ENCODE data around the gene GALNT7. TPM values are rescaled to one million over a fixed set of nuclear protein-coding genes. Genes with fewer than 3 reads are reported as not detected.

GALNT7 gene
- polyA plus RNA-seq, 1 donor from 2014 or later = 15.0 TPM

DNA sequence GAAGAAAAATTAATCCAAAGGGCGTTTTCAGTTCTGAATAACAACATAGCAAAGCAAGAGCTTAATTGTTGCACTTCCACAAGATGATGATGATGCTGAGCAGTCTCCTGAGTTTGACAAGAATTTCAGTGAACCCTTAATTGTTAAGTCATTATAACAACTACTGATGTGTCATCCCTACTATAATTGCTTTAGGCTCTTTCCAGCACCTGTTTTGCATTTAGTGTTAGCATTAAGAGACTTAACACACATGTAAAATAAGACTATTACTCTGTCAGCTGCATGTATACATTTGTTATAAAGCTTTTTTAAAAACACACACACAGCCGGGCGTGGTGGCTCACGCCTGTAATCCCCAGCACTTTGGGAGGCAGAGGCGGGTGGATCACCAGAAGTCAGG lies 37.9 kb upstream of the GALNT7 start:
- Histone ChIP-seq H3F3A (ENCODE audit: insufficient read depth, low read length, poor library complexity, severe bottlenecking) (no peaks in the 10 kb centered on the region), H3K9ac (ENCODE audit: low read length) (no peak overlapping the region), H3K27ac (ENCODE audit: low read length) (no peak overlapping the region), H3K36me3 (ENCODE audit: insufficient read depth, low read length) (no peaks in the 10 kb centered on the region), H3K79me2 (replicated peaks; ENCODE audit: insufficient read depth, low read length) (no peaks in the 10 kb centered on the region), H3K27me3 (ENCODE audit: insufficient read depth, low read depth, low read length) (no peaks in the 10 kb centered on the region), H3K4me3 (ENCODE audit: low read length) (no peak overlapping the region), H2AFZ (ENCODE audit: low read depth, low read length) (no peak overlapping the region), H3K9me3 (ENCODE audit: low read length) (no peaks in the 10 kb centered on the region), H3K4me2 (ENCODE audit: low read length) (no peak overlapping the region), H4K20me1 (ENCODE audit: insufficient read depth) (no peaks in the 10 kb centered on the region), H3K9me2 (ENCODE audit: insufficient read depth, low read length) (no peaks in the 10 kb centered on the region)
- no peak for TF ChIP-seq EZH2 (IDR thresholded peaks at IDR 0.05; ENCODE audit: borderline replicate concordance, insufficient read depth, low read length, poor library complexity, severe bottlenecking)
- no peak for TF ChIP-seq EP300 (conservative IDR thresholded peaks at IDR 0.05; ENCODE audit: poor library complexity, severe bottlenecking)
- TF ChIP-seq, protein P1, sequence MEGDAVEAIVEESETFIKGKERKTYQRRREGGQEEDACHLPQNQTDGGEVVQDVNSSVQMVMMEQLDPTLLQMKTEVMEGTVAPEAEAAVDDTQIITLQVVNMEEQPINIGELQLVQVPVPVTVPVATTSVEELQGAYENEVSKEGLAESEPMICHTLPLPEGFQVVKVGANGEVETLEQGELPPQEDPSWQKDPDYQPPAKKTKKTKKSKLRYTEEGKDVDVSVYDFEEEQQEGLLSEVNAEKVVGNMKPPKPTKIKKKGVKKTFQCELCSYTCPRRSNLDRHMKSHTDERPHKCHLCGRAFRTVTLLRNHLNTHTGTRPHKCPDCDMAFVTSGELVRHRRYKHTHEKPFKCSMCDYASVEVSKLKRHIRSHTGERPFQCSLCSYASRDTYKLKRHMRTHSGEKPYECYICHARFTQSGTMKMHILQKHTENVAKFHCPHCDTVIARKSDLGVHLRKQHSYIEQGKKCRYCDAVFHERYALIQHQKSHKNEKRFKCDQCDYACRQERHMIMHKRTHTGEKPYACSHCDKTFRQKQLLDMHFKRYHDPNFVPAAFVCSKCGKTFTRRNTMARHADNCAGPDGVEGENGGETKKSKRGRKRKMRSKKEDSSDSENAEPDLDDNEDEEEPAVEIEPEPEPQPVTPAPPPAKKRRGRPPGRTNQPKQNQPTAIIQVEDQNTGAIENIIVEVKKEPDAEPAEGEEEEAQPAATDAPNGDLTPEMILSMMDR (IDR thresholded peaks at IDR 0.05; ENCODE audit: poor library complexity, severe bottlenecking) = no peak
- TF ChIP-seq POLR2AphosphoS5 (IDR thresholded peaks at IDR 0.05) = no peak
- no peak for TF ChIP-seq TAF1 (IDR thresholded peaks at IDR 0.05; ENCODE audit: low read depth)
- no peak for TF ChIP-seq MXI1 (conservative IDR thresholded peaks at IDR 0.05; ENCODE audit: poor library complexity, severe bottlenecking)

DNA sequence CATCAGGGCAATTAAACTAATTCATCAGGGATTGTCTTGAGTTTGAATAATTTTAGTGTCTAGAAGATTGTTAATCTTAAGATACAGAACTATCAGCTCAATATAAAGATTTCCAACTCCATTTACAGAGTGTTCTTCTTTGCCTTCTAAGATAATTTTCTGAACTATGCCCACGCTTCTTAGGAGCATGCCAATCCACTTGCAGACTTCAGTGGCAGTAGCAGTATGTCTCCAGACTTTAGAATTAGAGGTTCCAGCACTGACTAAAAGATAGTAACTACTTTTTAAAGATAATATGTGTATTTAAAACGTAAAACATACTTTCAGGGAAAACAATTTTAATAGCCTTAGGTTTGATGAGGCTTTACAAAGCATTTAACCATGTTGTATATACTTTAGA lies 34.2 kb upstream of the GALNT7 start:
- Histone ChIP-seq H3K36me3 (ENCODE audit: insufficient read depth, low read length) (no peaks in the 10 kb centered on the region), H3K4me3 (ENCODE audit: low read length) (no peak overlapping the region), H3K79me2 (replicated peaks; ENCODE audit: insufficient read depth, low read length) (no peaks in the 10 kb centered on the region), H3K27me3 (ENCODE audit: insufficient read depth, low read depth, low read length) (no peaks in the 10 kb centered on the region), H2AFZ (ENCODE audit: low read depth, low read length) (no peak overlapping the region), H3K4me2 (ENCODE audit: low read length) (no peak overlapping the region), H3F3A (ENCODE audit: insufficient read depth, low read length, poor library complexity, severe bottlenecking) (no peaks in the 10 kb centered on the region), H3K9me3 (ENCODE audit: low read length) (no peaks in the 10 kb centered on the region), H4K20me1 (ENCODE audit: insufficient read depth) (no peaks in the 10 kb centered on the region), H3K9me2 (ENCODE audit: insufficient read depth, low read length) (no peaks in the 10 kb centered on the region), H3K9ac (ENCODE audit: low read length) (no peak overlapping the region), H3K27ac (ENCODE audit: low read length) (no peak overlapping the region)
- TF ChIP-seq SMC3 (conservative IDR thresholded peaks at IDR 0.05; ENCODE audit: poor library complexity) (no peak), TAF1 (IDR thresholded peaks at IDR 0.05; ENCODE audit: low read depth) (no peak), POLR2AphosphoS5 (IDR thresholded peaks at IDR 0.05) (no peak), RAD21 (conservative IDR thresholded peaks at IDR 0.05) (no peak)
- TF ChIP-seq, protein P1 (IDR thresholded peaks at IDR 0.05; ENCODE audit: poor library complexity, severe bottlenecking) = no peak
- TF ChIP-seq, protein P2, sequence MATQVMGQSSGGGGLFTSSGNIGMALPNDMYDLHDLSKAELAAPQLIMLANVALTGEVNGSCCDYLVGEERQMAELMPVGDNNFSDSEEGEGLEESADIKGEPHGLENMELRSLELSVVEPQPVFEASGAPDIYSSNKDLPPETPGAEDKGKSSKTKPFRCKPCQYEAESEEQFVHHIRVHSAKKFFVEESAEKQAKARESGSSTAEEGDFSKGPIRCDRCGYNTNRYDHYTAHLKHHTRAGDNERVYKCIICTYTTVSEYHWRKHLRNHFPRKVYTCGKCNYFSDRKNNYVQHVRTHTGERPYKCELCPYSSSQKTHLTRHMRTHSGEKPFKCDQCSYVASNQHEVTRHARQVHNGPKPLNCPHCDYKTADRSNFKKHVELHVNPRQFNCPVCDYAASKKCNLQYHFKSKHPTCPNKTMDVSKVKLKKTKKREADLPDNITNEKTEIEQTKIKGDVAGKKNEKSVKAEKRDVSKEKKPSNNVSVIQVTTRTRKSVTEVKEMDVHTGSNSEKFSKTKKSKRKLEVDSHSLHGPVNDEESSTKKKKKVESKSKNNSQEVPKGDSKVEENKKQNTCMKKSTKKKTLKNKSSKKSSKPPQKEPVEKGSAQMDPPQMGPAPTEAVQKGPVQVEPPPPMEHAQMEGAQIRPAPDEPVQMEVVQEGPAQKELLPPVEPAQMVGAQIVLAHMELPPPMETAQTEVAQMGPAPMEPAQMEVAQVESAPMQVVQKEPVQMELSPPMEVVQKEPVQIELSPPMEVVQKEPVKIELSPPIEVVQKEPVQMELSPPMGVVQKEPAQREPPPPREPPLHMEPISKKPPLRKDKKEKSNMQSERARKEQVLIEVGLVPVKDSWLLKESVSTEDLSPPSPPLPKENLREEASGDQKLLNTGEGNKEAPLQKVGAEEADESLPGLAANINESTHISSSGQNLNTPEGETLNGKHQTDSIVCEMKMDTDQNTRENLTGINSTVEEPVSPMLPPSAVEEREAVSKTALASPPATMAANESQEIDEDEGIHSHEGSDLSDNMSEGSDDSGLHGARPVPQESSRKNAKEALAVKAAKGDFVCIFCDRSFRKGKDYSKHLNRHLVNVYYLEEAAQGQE (IDR thresholded peaks at IDR 0.05; ENCODE audit: borderline replicate concordance) = no peak

Data from neural cell (in vitro differentiated cells).